CD4-positive, alpha-beta T cell treated with Interleukin-17A for 4 hours (primary cell): Measurements from ENCODE around the gene PHRF1.

Experiments
- DNase-seq: peaks from one replicate; pipeline ENCODE4 v3.0.0-alpha.2; 2020; ENCODE audit warnings: mixed read lengths

The PHRF1 gene

DNA sequence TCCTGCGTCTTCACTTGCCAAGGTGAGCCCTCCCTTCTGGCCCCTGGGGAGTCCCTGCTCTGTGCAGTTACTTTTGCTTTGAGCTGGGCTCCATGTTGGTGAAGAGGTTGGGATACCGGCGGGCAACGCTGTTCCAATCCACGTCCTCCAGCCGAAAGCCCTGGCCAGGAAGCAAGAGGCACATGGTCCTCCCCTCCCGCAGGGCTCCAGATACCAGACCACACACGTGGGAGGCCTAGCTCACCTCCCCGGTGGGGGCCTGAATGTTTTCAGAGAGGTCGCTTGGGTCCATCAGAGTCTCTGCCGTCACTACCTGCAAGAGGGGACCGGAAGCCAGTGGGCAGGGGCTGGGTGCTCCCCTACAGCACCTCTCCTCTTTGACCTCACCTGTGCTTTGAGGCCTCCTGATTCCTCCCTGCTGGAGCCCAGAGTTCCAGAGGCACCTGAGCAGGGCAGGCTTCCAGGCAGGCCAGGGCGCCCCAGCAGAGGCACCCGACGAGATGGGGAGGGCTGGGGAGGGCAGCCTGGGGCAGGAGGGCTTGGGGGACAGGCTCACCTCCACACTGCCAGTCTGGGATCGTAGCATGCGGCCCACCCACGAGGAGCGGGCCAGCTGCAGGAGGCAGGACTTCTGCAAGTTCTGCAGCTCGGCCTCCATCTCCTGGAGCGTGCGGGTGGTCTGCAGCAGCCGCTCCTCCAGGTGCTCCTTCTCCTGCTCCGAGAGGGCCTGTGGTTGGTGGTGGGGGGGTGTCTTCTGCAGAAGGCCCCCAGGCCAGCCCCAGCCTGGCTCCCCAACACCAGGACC lies 18.7 kb upstream of the PHRF1 start:
- no peak for DNase-seq

DNA sequence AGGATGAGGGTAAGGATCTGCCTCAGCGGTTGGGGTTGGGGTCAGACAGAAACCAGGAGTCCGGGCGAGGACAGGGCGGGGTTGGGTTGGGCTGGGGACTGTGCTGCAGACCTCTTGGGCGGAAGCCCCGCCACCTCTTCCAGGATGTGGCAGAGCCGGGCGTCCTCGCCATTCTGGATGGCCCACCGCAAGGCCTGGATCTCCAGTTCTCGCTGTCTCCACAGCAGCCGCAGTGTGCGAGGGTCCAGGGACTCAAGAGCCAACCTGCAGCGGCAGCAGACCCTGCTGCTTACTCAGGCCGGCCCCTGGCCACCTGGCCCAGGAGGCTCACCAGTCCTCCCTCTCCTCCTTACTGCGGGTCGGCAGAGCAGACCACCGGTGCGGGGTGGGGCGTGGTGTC lies 17.8 kb upstream of the PHRF1 start:
- DNase-seq = no peak

DNA sequence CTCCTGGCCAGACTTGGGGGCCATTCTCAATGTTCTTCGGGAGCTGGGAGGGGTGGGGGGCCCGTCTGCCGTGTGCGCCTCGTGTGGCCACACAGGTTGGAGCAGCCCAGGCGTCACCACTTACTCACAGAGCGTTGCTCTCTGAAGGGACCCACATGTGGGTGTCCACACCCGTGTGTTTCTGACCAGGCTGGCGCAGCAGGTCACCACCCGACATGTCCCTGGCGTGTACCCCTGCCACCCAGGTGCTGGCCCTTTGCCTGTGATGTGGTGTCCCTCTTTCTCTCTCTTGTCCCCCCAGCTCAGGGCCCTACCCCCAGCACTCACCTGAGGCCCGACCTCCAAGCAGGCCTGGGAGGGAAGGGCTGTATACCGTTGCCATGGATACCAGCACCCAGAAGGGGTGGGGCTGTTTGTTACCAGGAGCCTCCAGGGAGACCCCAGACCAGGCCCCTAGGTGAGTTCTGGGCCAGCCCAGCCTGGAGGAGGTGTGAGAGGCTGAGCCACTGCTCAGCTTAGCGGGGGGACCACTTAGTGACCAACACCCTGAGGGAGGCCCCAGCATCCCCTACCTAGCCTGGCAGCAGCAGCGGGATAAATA lies 17.1 kb upstream of the PHRF1 start:
- DNase-seq = no peak

- DNase-seq = peak; percentile 25
Measured at GRCh38 chr11:559712-560304, 16.5 kb upstream of the PHRF1 start.

DNA sequence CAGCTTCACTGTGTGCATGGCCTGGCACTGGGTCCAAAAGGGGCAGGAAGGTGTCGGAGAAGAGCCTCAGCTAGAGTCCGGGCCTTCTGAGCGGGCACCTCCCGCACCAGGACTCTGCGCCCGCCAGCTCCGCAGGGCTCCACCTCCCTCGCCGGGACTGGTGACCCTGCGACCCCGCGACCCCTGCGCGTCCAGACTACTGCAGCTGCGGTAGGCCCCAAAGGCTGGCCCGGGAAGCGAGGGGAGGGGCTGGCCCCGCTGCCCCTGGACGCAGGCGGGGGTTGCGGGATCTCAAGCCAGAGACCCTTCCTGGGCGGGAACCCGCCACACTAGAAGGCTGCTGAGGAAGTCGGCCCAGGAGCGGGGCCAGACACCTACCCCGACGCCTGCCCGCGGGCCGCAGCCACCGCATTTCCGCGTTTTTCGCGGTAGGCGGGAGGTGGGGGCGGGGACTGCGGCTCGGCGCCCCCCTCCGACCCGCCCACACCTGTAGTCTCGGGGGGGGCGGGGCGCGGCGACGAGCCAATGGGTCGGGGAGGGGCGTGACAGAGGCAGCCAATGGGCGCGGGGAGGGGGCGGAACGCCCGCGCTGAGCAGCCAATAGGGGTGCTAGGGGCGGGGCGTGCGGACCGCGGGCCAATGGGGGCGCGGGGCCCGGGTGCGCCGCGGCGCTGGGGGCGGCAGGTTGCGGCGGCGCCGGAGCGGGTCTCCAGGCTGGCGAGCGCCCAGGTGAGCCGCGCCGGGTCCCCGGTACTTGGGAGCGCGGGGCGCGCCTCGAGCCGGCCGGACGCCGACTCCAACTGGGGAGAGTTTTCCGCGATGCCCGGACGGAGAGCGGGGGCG lies 15.7 kb upstream of the PHRF1 start, which contains the start of the genes LMNTD2 and RASSF7:
Gene LMNTD2, minus strand, starts transcription at position 434 of the 843 bp plus-strand sequence. Its CDS starts 22 bp downstream, at position 412.
Gene RASSF7, plus strand, starts transcription at position 666 of the 843 bp plus-strand sequence. CDS start 799 bp downstream, outside the sequence.
- peak; percentile 99 for DNase-seq

DNA sequence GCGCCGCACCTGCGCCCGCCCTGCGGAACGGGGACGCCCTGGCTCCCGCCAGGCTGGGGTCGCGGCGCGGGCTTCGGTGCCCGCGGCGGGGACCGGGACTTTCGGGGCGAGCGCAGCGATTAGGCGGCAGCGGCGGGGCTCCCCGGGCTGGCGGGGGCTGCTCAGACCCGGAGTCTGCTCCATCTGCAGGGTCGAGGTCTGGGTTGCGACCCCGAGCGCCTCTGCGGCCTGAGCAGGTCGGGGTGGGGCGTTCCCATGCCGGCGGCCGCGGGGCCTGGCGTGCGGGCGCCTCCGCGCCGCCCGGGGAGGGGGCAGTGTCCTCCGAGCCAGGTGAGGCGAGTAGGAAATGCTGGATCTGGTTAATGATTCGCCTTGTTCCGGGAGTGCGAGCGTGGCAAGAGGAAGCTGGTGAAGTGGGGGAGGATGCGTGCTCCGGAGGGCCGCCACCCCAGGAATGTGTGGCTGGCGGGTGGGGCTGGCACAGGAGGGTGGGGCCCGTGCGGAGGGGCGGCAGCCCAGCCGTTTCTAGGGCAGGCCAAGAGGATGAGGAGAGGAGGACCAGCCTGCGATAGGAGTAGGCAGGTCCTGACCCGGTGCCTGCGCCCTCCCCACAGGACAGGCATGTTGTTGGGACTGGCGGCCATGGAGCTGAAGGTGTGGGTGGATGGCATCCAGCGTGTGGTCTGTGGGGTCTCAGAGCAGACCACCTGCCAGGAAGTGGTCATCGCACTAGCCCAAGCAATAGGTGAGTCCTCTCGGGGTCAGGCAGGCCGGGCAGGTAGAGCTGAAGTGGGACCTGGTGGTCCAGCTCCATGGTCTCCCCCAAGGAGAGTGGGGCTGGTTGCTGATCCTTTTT lies 14.9 kb upstream of the PHRF1 start:
- DNase-seq = peak; percentile 41

DNA sequence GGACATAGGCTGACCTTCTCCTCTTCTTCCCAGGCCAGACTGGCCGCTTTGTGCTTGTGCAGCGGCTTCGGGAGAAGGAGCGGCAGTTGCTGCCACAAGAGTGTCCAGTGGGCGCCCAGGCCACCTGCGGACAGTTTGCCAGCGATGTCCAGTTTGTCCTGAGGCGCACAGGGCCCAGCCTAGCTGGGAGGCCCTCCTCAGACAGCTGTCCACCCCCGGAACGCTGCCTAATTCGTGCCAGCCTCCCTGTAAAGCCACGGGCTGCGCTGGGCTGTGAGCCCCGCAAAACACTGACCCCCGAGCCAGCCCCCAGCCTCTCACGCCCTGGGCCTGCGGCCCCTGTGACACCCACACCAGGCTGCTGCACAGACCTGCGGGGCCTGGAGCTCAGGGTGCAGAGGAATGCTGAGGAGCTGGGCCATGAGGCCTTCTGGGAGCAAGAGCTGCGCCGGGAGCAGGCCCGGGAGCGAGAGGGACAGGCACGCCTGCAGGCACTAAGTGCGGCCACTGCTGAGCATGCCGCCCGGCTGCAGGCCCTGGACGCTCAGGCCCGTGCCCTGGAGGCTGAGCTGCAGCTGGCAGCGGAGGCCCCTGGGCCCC lies 14.1 kb upstream of the PHRF1 start:
- no peak for DNase-seq

DNA sequence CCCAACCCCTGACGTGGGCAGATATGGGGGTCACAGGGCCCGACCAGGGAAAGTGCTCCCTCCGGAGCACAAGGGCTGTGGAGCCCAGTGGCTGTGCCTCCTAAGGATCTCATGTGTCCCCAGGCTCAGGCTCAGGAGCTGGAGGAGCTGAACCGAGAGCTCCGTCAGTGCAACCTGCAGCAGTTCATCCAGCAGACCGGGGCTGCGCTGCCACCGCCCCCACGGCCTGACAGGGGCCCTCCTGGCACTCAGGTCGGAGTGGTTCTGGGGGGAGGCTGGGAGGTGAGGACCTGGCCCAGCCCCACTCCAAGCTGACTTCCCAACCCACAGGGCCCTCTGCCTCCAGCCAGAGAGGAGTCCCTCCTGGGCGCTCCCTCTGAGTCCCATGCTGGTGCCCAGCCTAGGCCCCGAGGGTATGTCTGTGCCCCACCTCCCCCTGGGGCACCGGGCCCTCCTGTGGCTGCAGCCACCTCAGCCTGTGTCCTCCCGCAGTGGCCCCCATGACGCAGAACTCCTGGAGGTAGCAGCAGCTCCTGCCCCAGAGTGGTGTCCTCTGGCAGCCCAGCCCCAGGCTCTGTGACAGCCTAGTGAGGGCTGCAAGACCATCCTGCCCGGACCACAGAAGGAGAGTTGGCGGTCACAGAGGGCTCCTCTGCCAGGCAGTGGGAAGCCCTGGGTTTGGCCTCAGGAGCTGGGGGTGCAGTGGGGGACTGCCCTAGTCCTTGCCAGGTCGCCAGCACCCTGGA lies 13.0 kb upstream of the PHRF1 start:
- DNase-seq = no peak

GRCh38 chr11:563812-564578 lies 12.3 kb upstream of the PHRF1 start:
- no peak for DNase-seq

- DNase-seq = no peak
Measured at GRCh38 chr11:565921-566509, 10.3 kb upstream of the PHRF1 start.

DNA sequence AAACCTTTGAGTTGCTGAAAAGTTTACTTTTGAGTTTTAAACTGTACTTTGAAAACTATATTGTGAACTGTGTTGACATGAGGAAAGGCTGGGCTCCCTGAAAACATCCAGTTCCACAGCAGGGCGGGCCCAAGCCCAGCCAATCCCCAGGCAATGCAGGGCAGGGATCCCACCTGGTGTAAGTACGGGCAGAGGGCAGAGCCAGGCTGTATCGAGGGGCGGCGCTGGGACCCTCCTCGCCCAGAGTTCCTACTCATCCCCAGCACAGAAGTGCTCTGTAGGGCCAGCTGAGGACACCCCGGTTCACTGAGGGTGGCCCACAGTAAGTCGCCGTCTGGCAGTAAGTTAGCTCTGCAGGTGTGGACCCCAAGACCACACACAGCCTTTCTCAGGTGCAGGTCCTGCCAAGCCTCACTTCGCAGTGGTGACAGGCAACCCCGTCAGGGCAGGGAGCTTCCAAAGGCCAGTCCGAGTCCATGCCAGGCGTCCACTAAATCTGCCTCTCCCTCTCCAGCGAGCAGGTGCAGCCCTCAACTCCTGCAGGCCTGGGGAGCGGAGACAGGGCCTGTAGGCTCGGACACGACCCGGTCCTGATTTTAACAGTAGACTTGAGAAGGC lies 9.2 kb upstream of the PHRF1 start:
- no peak for DNase-seq

- no peak for DNase-seq
Measured at GRCh38 chr11:567629-568292, 8.5 kb upstream of the PHRF1 start.

DNA sequence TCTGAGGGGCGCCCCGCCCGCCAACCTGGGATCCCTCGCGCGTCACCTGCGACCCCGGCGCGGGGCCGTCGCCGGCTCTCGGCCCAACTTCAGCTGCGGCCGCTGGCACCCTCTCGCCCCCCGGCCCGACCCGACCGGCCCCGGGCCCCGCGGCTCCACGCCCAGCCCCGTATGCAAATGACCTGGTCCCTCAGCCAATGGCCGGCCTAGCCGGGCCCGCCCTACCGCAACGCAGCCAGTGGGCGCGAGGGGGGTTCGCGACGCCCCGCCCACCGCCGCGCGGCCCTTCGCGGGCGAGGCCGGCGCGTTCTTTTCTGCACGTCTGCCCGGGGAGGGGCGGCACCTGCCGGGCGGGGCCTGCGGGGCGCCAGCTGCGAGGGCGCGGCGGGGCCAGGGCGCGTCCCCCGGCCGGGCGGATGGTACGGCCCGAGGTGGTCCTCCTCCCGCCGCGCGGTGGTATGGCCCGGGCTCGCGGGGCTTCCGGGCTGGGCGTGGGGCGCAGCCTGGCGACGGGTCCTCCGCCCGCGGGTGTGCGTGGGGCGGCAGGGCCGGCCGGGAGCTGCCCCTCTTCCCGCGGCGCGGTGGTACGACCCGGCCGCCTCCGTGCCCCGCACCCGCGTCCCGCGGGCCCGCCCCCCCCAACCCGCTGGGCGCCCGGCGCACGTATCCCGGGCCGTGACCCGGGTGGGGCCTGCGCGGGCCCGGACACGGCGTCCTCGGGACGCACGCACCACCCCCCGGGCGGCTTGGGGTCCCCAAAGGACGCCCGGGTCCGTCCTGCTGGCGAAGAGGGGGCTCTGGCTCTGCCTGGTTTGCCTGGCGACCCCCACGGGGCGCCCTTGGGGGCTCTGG lies 7.7 kb upstream of the PHRF1 start:
- peak; percentile 95 for DNase-seq

- no peak for DNase-seq
Measured at GRCh38 chr11:569158-569885, 6.9 kb upstream of the PHRF1 start.

DNA sequence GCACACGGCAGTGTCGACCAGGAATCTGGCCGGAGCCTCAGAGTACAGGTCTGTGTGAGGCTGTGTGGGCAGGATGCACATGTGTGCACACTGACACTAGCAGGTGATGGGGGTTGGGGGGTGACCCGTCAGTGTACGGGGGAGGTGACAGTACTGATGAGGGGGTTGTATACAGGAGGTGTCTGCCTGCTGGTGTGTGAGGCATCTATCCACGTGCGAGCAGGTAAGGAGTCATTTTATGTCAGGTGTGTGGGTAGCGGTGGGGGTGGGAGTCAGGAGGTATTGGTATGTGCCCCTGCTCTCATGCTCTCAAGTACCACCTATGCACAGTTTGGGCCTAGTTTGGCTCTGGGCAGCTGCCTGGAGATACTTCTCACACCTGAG lies 4.5 kb upstream of the PHRF1 start:
- no peak for DNase-seq

GRCh38 chr11:573146-573759 lies 3.0 kb upstream of the PHRF1 start:
- DNase-seq = no peak
